ENCODE results near the gene NOXRED1.
A peak's percentile ranks its signal among the peaks of the same experiment; 100 is the strongest.

The NOXRED1 gene

GRCh38 chr14:77407158-77407557 is 16.2 kb downstream of the NOXRED1 start:
- no peak for DNase-seq

- no peak for DNase-seq
These were observed 16.6 kb downstream of the NOXRED1 start for GRCh38 chr14:77406718-77407117.

- no peak for DNase-seq
These were observed 17.2 kb downstream of the NOXRED1 start for GRCh38 chr14:77406086-77406485.

- DNase-seq, result no peak
These were observed 19.6 kb downstream of the NOXRED1 start for GRCh38 chr14:77403768-77404167.

- no peak for DNase-seq
These were observed 23.1 kb downstream of the NOXRED1 start for GRCh38 chr14:77400216-77400615.

- DNase-seq, result no peak
These were observed 33.1 kb downstream of the NOXRED1 start for GRCh38 chr14:77390188-77390587.

GRCh38 chr14:77378701-77379100 is 44.6 kb downstream of the NOXRED1 start:
- no peak for DNase-seq

GRCh38 chr14:77377502-77377844 is 45.9 kb downstream of the NOXRED1 start:
- no peak for DNase-seq

GRCh38 chr14:77376771-77377501 is 46.4 kb downstream of the NOXRED1 start, which contains the start of the genes SAMD15 and TMED8:
SAMD15 (plus strand) TSS chr14:77377379; CDS start chr14:77377419, 40 bp downstream.
TMED8 (minus strand) TSS chr14:77377094; CDS start chr14:77377053, 41 bp downstream.
- peak; percentile 94 for DNase-seq

- DNase-seq, result peak; percentile 71
These were observed 47.2 kb downstream of the NOXRED1 start for GRCh38 chr14:77375973-77376770.

GRCh38 chr14:77375164-77375950 is 48.0 kb downstream of the NOXRED1 start:
- DNase-seq, result no peak

- DNase-seq, result no peak
These were observed 51.0 kb downstream of the NOXRED1 start for GRCh38 chr14:77372304-77372841.

GRCh38 chr14:77369285-77369684 is 54.0 kb downstream of the NOXRED1 start:
- no peak for DNase-seq

GRCh38 chr14:77364146-77364545 is 59.2 kb downstream of the NOXRED1 start:
- no peak for DNase-seq

- DNase-seq, result no peak
These were observed 63.7 kb downstream of the NOXRED1 start for GRCh38 chr14:77359626-77360025.

GRCh38 chr14:77356899-77357298 is 66.4 kb downstream of the NOXRED1 start:
- no peak for DNase-seq

- DNase-seq, result no peak
These were observed 67.5 kb downstream of the NOXRED1 start for GRCh38 chr14:77355811-77356210.

GRCh38 chr14:77353469-77354141 is 69.7 kb downstream of the NOXRED1 start:
- no peak for DNase-seq

- no peak for DNase-seq
These were observed 75.6 kb downstream of the NOXRED1 start for GRCh38 chr14:77347751-77348150.

- DNase-seq, result no peak
These were observed 76.8 kb downstream of the NOXRED1 start for GRCh38 chr14:77346495-77346894.

GRCh38 chr14:77344377-77344996 is 78.8 kb downstream of the NOXRED1 start:
- no peak for DNase-seq
